ENCODE measurements around the gene COPE.

DNA sequence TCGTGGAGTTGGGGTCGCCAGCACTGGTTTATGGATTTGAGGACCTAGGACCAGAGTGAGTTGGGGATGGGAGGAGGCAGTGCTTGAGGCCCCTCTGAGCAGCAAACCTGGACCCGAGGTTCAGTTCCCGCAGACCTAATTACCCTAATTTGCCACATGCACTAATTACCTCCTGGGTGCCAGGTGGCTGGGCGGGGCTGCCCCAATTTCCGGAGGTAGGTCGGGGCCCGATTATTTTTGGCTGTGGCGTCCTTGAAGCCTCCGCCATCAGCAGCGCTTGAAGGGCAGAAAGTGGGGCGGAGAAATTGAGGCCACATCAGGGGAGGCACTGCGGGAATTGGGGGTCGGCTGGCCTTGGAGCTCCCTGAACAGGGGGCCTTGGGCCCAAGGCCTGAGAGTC, 27.7 kb upstream of the COPE start:
- TF ChIP-seq, protein P1, sequence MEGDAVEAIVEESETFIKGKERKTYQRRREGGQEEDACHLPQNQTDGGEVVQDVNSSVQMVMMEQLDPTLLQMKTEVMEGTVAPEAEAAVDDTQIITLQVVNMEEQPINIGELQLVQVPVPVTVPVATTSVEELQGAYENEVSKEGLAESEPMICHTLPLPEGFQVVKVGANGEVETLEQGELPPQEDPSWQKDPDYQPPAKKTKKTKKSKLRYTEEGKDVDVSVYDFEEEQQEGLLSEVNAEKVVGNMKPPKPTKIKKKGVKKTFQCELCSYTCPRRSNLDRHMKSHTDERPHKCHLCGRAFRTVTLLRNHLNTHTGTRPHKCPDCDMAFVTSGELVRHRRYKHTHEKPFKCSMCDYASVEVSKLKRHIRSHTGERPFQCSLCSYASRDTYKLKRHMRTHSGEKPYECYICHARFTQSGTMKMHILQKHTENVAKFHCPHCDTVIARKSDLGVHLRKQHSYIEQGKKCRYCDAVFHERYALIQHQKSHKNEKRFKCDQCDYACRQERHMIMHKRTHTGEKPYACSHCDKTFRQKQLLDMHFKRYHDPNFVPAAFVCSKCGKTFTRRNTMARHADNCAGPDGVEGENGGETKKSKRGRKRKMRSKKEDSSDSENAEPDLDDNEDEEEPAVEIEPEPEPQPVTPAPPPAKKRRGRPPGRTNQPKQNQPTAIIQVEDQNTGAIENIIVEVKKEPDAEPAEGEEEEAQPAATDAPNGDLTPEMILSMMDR (IDR thresholded peaks at IDR 0.05), result no peak
- no peak for TF ChIP-seq POLR2A (IDR thresholded peaks at IDR 0.05)

All from transverse colon (tissue), 3 donors.